ENCODE measurements around the gene PI4K2B. TPM values are rescaled to one million over a fixed set of nuclear protein-coding genes. Genes with fewer than 3 reads are reported as not detected.
"Not testable (repeated sequence)": the region's sequence is repeated elsewhere in the genome, so short reads cannot be mapped to it uniquely, and the experiment has no call there.

PI4K2B gene
- total RNA-seq = 10 to 100 TPM; 32.4 to 35.1 TPM

DNA sequence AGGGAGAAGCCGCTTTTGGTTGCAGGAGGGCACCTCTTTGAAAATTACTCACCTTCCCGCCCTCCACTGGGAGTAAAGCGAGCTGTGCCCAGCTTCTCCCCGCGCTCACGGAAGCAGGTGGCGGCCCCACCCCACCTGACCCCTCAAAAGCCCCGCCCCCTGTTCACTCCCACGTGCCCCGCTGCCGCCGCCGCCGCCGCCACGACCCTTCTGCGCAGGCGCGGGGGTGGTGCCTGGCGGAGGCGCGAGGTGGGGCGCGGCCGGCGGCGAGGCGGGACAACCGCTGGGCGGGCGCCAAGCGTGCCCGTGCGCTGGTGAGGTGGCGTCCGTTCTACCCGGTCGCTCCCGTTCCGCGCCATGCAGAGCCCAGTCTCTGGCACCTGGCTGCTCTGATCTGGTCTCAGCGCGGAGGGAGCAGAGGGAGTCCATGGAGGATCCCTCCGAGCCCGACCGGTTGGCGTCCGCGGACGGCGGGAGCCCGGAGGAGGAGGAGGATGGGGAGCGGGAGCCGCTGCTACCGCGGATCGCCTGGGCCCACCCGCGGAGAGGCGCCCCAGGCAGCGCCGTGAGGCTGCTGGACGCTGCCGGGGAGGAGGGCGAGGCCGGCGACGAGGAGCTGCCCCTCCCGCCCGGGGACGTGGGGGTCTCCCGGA is at the start of gene PI4K2B:
Gene PI4K2B (plus strand): TSS at position 297 of the 653 bp plus-strand sequence. CDS start 131 bp downstream, at position 428.
- Mint-ChIP-seq H3K4me3 (peak within 1 kb of the TSS; percentile 93), H3K9me3 (peaks cover 11% of the 10 kb centered on the region), H3K27me3 (no peaks in the 10 kb centered on the region), H3K36me3 (peaks cover 48% of the 10 kb centered on the region), H3K4me1 (peaks cover 32% of the 10 kb centered on the region), H3K27ac (peak within 1 kb of the TSS; percentile 95)
- DNase-seq (peak; percentile 99), ATAC-seq (ENCODE audit: low read depth) (peak; percentile 88)
- POLR2A ChIA-PET = interaction anchor here (0.6 to 4.7 kb wide), 12 partner anchors 10 to 649 kb away, joined by 3 to 58 read pairs (median 5); partner anchors contain the start of genes ANAPC4, DHX15, SEPSECS and ZCCHC4

- Mint-ChIP-seq H3K4me3 (no peak overlapping the region), H3K27ac (no peak overlapping the region), H3K4me1 (peaks cover 4% of the 10 kb centered on the region), H3K27me3 (no peaks in the 10 kb centered on the region), H3K36me3 (peaks cover 1% of the 10 kb centered on the region), H3K9me3 (no peaks in the 10 kb centered on the region)
- ATAC-seq (ENCODE audit: low read depth) (no peak), DNase-seq (no peak)
- POLR2A ChIA-PET = interaction anchor here (0.7 kb wide), 1 partner anchor 148 kb away, joined by 3 read pairs; no protein-coding TSS in a partner anchor
Observed at GRCh38 chr4:25184056-25184455, 49.8 kb upstream of the PI4K2B start.

- ATAC-seq (ENCODE audit: low read depth) (no peak), DNase-seq (no peak)
- Mint-ChIP-seq H3K4me3 (no peak overlapping the region), H3K4me1 (peaks cover 5% of the 10 kb centered on the region), H3K27me3 (no peaks in the 10 kb centered on the region), H3K9me3 (no peaks in the 10 kb centered on the region), H3K36me3 (peaks cover 3% of the 10 kb centered on the region), H3K27ac (no peak overlapping the region)
- POLR2A ChIA-PET = no interaction called here
Observed at GRCh38 chr4:25190407-25190806, 43.4 kb upstream of the PI4K2B start.

DNA sequence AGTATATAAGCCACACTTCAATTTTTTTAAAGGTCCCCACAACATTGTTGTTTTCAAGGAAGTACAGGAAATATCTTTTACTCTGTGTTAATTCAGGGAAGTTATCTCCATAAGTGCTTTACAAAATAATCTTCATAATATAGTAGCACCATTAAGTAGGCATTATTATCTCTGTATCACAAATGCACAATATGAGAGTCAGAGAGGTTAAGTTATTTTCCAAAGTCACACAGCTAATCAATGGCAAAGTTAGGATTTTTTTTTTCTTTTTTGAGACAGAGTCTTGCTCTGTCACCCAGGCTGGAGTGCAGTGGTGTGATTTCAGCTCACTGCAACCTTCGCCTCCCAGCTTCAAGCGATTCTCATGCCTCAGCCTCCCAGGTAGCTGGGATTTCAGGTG is 35.1 kb upstream of the PI4K2B start:
- POLR2A ChIA-PET = no interaction called here
- Mint-ChIP-seq H3K27me3 (no peaks in the 10 kb centered on the region), H3K27ac (no peak overlapping the region), H3K4me1 (peaks cover 5% of the 10 kb centered on the region), H3K4me3 (no peak overlapping the region), H3K9me3 (peaks cover 6% of the 10 kb centered on the region), H3K36me3 (peaks cover 25% of the 10 kb centered on the region)
- DNase-seq (no peak), ATAC-seq (ENCODE audit: low read depth) (no peak)

DNA sequence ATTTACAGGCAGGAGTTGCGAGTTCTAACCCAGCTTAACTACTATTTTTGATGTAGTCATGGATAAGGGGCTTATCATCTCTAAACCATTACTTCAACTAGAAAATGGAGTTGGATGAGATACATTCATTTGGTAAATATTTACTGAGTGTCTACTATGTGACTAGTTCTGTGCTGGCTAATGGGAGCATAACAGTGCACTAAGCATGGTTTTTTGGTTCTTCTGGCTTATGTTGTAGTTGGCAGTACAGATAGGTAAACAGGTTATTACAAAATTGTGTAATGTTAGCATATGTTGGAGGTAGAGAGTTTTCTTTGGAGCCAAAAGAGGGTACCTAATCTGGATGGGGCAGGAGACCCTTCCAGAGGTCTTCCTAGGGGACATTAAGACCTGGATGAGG is 25.8 kb upstream of the PI4K2B start:
- Mint-ChIP-seq H3K4me3 (no peak overlapping the region), H3K4me1 (no peaks in the 10 kb centered on the region), H3K27me3 (no peaks in the 10 kb centered on the region), H3K9me3 (peaks cover 4% of the 10 kb centered on the region), H3K36me3 (peaks cover under 1% of the 10 kb centered on the region), H3K27ac (no peak overlapping the region)
- no peak for DNase-seq
- POLR2A ChIA-PET = no interaction called here
- ATAC-seq (ENCODE audit: low read depth) = no peak

GRCh38 chr4:25209702-25210101 is 24.1 kb upstream of the PI4K2B start:
- Mint-ChIP-seq H3K27ac (no peak overlapping the region), H3K4me3 (no peak overlapping the region), H3K27me3 (no peaks in the 10 kb centered on the region), H3K9me3 (peaks cover 5% of the 10 kb centered on the region), H3K36me3 (peaks cover 2% of the 10 kb centered on the region), H3K4me1 (peaks cover 3% of the 10 kb centered on the region)
- POLR2A ChIA-PET = no interaction called here
- ATAC-seq (ENCODE audit: low read depth) = no peak
- DNase-seq = no peak

GRCh38 chr4:25211721-25212120 is 22.1 kb upstream of the PI4K2B start:
- H3K9me3 Mint-ChIP-seq = peaks cover 8% of the 10 kb centered on the region
- POLR2A ChIA-PET = no interaction called here
- H3K27ac Mint-ChIP-seq = no peak overlapping the region
- ATAC-seq (ENCODE audit: low read depth) (no peak), DNase-seq (no peak)
- H3K27me3 Mint-ChIP-seq = no peaks in the 10 kb centered on the region
- peaks cover 3% of the 10 kb centered on the region for H3K4me1 Mint-ChIP-seq
- no peak overlapping the region for H3K4me3 Mint-ChIP-seq
- peaks cover 4% of the 10 kb centered on the region for H3K36me3 Mint-ChIP-seq

DNA sequence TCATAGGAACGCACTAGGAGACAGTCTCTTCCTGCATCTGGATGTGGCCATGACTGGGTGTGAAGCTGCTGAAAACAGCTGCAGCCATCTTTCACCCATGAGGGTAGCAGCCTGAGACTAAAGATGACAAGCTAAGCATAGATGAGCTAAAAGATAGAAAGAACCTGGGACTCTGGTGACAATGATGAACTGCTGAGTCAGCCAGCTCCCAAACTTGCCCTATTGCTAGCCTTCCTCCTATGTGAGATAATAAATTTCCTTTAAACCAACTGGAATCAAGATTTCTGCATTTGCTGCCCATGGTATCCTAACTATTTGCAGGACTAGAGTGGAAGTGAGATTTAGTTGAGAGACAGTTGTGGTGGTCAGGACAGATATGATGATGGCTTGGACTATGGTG is 21.0 kb upstream of the PI4K2B start:
- Mint-ChIP-seq H3K9me3 (peaks cover 10% of the 10 kb centered on the region), H3K4me1 (peaks cover 3% of the 10 kb centered on the region), H3K4me3 (no peak overlapping the region), H3K36me3 (peaks cover 8% of the 10 kb centered on the region), H3K27me3 (no peaks in the 10 kb centered on the region), H3K27ac (no peak overlapping the region)
- DNase-seq = no peak
- ATAC-seq (ENCODE audit: low read depth) = no peak
- POLR2A ChIA-PET = no interaction called here

DNA sequence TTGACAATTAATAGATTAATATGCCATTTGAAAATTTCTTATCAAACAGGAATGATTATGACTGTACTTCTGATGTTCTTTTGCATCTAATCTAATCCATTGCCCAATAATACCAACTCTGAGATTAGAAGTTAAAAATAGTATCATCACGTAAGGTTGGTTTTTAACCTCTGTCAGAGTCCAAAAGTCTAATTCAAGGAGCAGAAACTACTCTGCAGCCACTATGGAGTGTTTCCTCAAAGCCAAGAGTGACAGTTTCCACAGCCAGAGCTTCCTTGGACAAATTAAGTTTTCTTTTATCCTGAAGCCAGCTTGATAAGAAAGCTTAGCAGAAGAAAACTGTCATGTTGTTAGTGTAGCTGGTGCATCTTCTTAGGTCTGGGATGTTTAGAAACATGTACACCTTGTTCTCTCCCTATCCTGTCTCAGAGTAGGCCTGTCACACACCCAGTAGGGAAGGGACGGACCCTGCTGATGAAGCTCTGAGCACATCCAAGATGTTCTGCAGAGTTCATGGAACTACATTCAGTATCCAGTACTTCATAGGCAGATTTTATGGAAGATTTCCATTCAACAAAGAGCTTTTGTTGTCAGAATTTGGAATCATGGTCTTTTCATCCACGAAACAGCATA is 20.4 kb upstream of the PI4K2B start:
- Mint-ChIP-seq H3K36me3 (peaks cover 10% of the 10 kb centered on the region), H3K4me3 (no peak overlapping the region), H3K27me3 (no peaks in the 10 kb centered on the region), H3K9me3 (peaks cover 8% of the 10 kb centered on the region), H3K4me1 (peaks cover 3% of the 10 kb centered on the region), H3K27ac (peak overlapping the region; percentile 40)
- POLR2A ChIA-PET = no interaction called here
- no peak for DNase-seq
- ATAC-seq (ENCODE audit: low read depth) = no peak

GRCh38 chr4:25214750-25215149 is 19.1 kb upstream of the PI4K2B start:
- H3K27ac Mint-ChIP-seq; H3K4me3 Mint-ChIP-seq; DNase-seq; ATAC-seq (ENCODE audit: low read depth); H3K4me1 Mint-ChIP-seq; H3K9me3 Mint-ChIP-seq; POLR2A ChIA-PET; H3K27me3 Mint-ChIP-seq: not testable (repeated sequence)
- peaks cover 15% of the 10 kb centered on the region for H3K36me3 Mint-ChIP-seq

DNA sequence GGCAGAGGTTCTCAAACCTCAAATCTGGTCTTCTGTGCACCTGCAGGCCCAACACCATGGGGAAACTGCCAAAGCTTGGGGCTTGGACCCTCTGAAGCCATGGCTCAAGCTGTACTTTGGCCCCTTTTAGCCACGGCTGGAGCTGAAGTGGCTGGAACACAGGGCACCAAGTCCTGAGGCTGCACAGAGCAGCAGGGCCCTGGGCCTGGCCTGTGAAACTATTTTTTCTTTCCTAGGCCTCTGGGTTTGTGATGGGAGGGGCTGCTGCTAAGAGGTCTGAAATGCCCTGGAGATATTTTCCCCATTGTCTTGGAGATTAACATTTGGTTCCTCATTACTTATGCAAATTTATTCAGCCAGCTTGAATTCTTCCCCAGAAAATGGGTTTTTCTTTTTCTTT is 18.3 kb upstream of the PI4K2B start:
- H3K4me3 Mint-ChIP-seq = no peak overlapping the region
- H3K9me3 Mint-ChIP-seq = peaks cover 8% of the 10 kb centered on the region
- POLR2A ChIA-PET = no interaction called here
- ATAC-seq (ENCODE audit: low read depth) = no peak
- H3K36me3 Mint-ChIP-seq = peaks cover 20% of the 10 kb centered on the region
- H3K4me1 Mint-ChIP-seq = peaks cover 3% of the 10 kb centered on the region
- no peak for DNase-seq
- no peaks in the 10 kb centered on the region for H3K27me3 Mint-ChIP-seq
- no peak overlapping the region for H3K27ac Mint-ChIP-seq

DNA sequence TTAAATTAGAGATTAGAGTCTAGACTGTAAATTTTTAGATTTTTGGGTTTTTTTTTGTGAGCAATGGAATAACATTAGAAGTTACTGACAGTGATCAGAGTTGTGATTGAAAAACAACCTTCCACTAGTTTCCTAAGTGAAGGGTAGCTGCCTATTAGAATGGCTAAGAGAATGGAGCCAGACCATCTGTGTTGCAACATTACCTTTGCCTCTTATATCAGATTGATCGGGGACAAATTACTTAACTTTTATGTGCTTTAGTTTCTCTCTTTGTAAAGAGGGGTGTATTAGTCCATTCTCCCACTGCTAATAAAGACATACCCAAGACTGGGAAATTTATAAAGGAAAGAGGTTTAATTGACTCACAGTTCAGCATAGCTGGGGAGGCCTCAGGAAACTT is 12.5 kb upstream of the PI4K2B start:
- Mint-ChIP-seq H3K27me3 (no peaks in the 10 kb centered on the region), H3K36me3 (peaks cover 39% of the 10 kb centered on the region), H3K27ac (no peak overlapping the region), H3K4me1 (peaks cover 2% of the 10 kb centered on the region), H3K4me3 (no peak overlapping the region), H3K9me3 (peaks cover 22% of the 10 kb centered on the region)
- DNase-seq = no peak
- POLR2A ChIA-PET = no interaction called here
- ATAC-seq (ENCODE audit: low read depth) = no peak

DNA sequence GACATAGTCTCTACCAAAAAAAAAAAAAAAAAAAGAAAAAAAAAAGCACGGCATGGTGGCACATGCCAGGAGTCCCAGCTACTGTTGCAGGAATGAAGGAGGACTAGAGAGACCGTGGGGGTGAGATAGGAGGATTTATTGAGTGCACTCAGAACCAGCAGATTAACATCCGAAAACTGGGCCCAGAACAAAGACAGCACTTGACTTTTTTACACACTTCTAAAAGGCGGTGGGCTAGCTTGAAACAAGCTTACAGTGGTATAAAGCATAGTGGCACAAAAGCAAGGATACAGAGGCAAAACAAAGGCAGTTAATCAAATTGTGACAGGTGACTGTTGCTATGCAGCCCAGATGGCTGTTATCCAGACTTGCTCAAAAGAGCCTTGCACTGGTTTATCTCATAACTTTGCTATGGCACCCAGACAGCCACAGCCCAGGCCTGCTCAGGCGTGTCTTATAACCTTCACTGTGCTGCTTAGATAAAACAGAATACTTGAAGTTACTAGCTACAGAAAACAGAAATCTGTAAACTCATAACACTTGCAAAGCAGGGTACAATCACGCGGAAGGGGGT is 9.9 kb upstream of the PI4K2B start:
- Mint-ChIP-seq H3K27ac (no peak overlapping the region), H3K36me3 (peaks cover 43% of the 10 kb centered on the region), H3K27me3 (no peaks in the 10 kb centered on the region), H3K4me1 (peaks cover 2% of the 10 kb centered on the region), H3K4me3 (no peak overlapping the region), H3K9me3 (peaks cover 27% of the 10 kb centered on the region)
- ATAC-seq (ENCODE audit: low read depth) = no peak
- no peak for DNase-seq
- POLR2A ChIA-PET = interaction anchor here (0.7 kb wide), 1 partner anchor 10 kb away, joined by 5 read pairs; no protein-coding TSS in a partner anchor

- Mint-ChIP-seq H3K9me3 (peaks cover 19% of the 10 kb centered on the region), H3K4me1 (peaks cover 11% of the 10 kb centered on the region), H3K27me3 (no peaks in the 10 kb centered on the region), H3K4me3 (no peak overlapping the region), H3K27ac (no peak overlapping the region), H3K36me3 (peaks cover 44% of the 10 kb centered on the region)
- POLR2A ChIA-PET = no interaction called here
- DNase-seq = no peak
- ATAC-seq (ENCODE audit: low read depth) = no peak
Observed at GRCh38 chr4:25229804-25230203, 4.0 kb upstream of the PI4K2B start.
